ENCODE data around the gene DXO. TPM values are rescaled to one million over a fixed set of nuclear protein-coding genes. Genes with fewer than 3 reads are reported as not detected.

DXO gene
- total and polyA plus RNA-seq, 3 experiments from 2014 or later = 13.8 to 16.8 (median 15.8) TPM

- no peak for DNase-seq
- H3K36me3 ChIP-seq (ENCODE audit: insufficient read depth, low read length) = peaks cover 52% of the 10 kb centered on the region
- Mint-ChIP-seq H3K36me3 (peaks cover 0 to 85% (median 12%) of the 10 kb centered on the region in 3 donors), H3K9me3 (no peaks in the 10 kb centered on the region), H3K4me3 (no peak overlapping the region), H3K27ac (peak overlapping the region in 2 of 8 donors; percentile 100), H3K4me1 (peaks cover 28 to 39% (median 36%) of the 10 kb centered on the region in 3 donors), H3K27me3 (peaks cover 0 to 10% of the 10 kb centered on the region in 2 donors)
- POLR2A ChIA-PET = interaction anchor here (0.6 to 6.3 kb wide), 2 partner anchors 10 to 223 kb away, joined by 3 to 71 read pairs; partner anchors contain the start of genes NELFE and SKIC2
- peaks cover 27% of the 10 kb centered on the region for H3K4me1 ChIP-seq (ENCODE audit: insufficient read depth, low read length)
- no peaks in the 10 kb centered on the region for H3K9me3 ChIP-seq (ENCODE audit: low read length)
- H3K27me3 ChIP-seq (ENCODE audit: insufficient read depth, low read length, poor library complexity, severe bottlenecking) = no peaks in the 10 kb centered on the region
- no peak overlapping the region for H3K27ac ChIP-seq (ENCODE audit: low read depth, low read length)
- no peak overlapping the region for H3K4me3 ChIP-seq (ENCODE audit: low read length)
- CTCF ChIA-PET = no interaction called here
These were observed 3.6 kb downstream of the DXO start for GRCh38 chr6:31968326-31968725.

- POLR2A ChIA-PET = interaction anchor here (0.6 to 6.3 kb wide), 2 partner anchors 10 to 222 kb away, joined by 3 to 71 read pairs; partner anchors contain the start of genes NELFE and SKIC2
- H3K4me3 Mint-ChIP-seq = peak overlapping the region in 1 of 7 donors; percentile 37
- Histone ChIP-seq H3K4me3 (ENCODE audit: low read length) (no peak overlapping the region), H3K9me3 (ENCODE audit: low read length) (no peaks in the 10 kb centered on the region), H3K36me3 (ENCODE audit: insufficient read depth, low read length) (peaks cover 55% of the 10 kb centered on the region), H3K27ac (ENCODE audit: low read depth, low read length) (no peak overlapping the region), H3K4me1 (ENCODE audit: insufficient read depth, low read length) (peaks cover 23% of the 10 kb centered on the region), H3K27me3 (ENCODE audit: insufficient read depth, low read length, poor library complexity, severe bottlenecking) (no peaks in the 10 kb centered on the region)
- CTCF ChIA-PET = no interaction called here
- H3K27me3 Mint-ChIP-seq = peaks cover 0 to 10% of the 10 kb centered on the region in 2 donors
- no peak for DNase-seq
- H3K9me3 Mint-ChIP-seq = no peaks in the 10 kb centered on the region
- H3K27ac Mint-ChIP-seq = peak overlapping the region in 7 of 8 donors; percentile 23 to 100 (median 50)
- H3K4me1 Mint-ChIP-seq = peaks cover 24 to 35% (median 32%) of the 10 kb centered on the region in 3 donors
- peaks cover 0 to 87% (median 14%) of the 10 kb centered on the region in 3 donors for H3K36me3 Mint-ChIP-seq
These were observed 4.0 kb downstream of the DXO start for GRCh38 chr6:31967926-31968320.

- Mint-ChIP-seq H3K36me3 (peaks cover 0 to 89% (median 17%) of the 10 kb centered on the region in 3 donors), H3K4me3 (peak overlapping the region in 1 of 7 donors; percentile 40), H3K9me3 (no peaks in the 10 kb centered on the region), H3K27me3 (peaks cover 0 to 8% of the 10 kb centered on the region in 2 donors), H3K4me1 (peaks cover 19 to 29% (median 26%) of the 10 kb centered on the region in 3 donors), H3K27ac (peak overlapping the region in 6 of 8 donors; percentile 66 to 100 (median 72))
- Histone ChIP-seq H3K9me3 (ENCODE audit: low read length) (no peaks in the 10 kb centered on the region), H3K36me3 (ENCODE audit: insufficient read depth, low read length) (peaks cover 62% of the 10 kb centered on the region), H3K4me1 (ENCODE audit: insufficient read depth, low read length) (peaks cover 18% of the 10 kb centered on the region), H3K27ac (ENCODE audit: low read depth, low read length) (no peak overlapping the region), H3K4me3 (ENCODE audit: low read length) (no peak overlapping the region), H3K27me3 (ENCODE audit: insufficient read depth, low read length, poor library complexity, severe bottlenecking) (no peaks in the 10 kb centered on the region)
- ChIA-PET POLR2A (no interaction called here), CTCF (interaction anchor here (1.1 kb wide), 1 partner anchor 15 kb away, joined by 3 read pairs; no protein-coding TSS in a partner anchor)
- DNase-seq = no peak
These were observed 4.7 kb downstream of the DXO start for GRCh38 chr6:31966997-31967925.

- no peak overlapping the region for H3K4me3 ChIP-seq (ENCODE audit: low read length)
- Mint-ChIP-seq H3K27me3 (peaks cover 0 to 1% of the 10 kb centered on the region in 2 donors), H3K9me3 (no peaks in the 10 kb centered on the region), H3K4me1 (peaks cover 20 to 28% (median 23%) of the 10 kb centered on the region in 3 donors), H3K4me3 (peak overlapping the region in 1 of 7 donors; percentile 27), H3K27ac (peak overlapping the region in 3 of 8 donors; percentile 66 to 76 (median 69)), H3K36me3 (peaks cover 0 to 89% (median 24%) of the 10 kb centered on the region in 3 donors)
- no peak for DNase-seq
- peaks cover 69% of the 10 kb centered on the region for H3K36me3 ChIP-seq (ENCODE audit: insufficient read depth, low read length)
- no peaks in the 10 kb centered on the region for H3K27me3 ChIP-seq (ENCODE audit: insufficient read depth, low read length, poor library complexity, severe bottlenecking)
- H3K4me1 ChIP-seq (ENCODE audit: insufficient read depth, low read length) = peaks cover 17% of the 10 kb centered on the region
- H3K9me3 ChIP-seq (ENCODE audit: low read length) = no peaks in the 10 kb centered on the region
- no peak overlapping the region for H3K27ac ChIP-seq (ENCODE audit: low read depth, low read length)
- CTCF ChIA-PET = interaction anchor here (1.1 kb wide), 1 partner anchor 14 kb away, joined by 3 read pairs; no protein-coding TSS in a partner anchor
- POLR2A ChIA-PET = no interaction called here
These were observed 5.4 kb downstream of the DXO start for GRCh38 chr6:31966506-31966905.

GRCh38 chr6:31965700-31966099 is 6.2 kb downstream of the DXO start:
- no peak overlapping the region for H3K4me3 Mint-ChIP-seq
- CTCF ChIA-PET = interaction anchor here (1.1 kb wide), 1 partner anchor 13 kb away, joined by 3 read pairs; no protein-coding TSS in a partner anchor

GRCh38 chr6:31963921-31964320 is 8.0 kb downstream of the DXO start:
- no peak for DNase-seq
- Mint-ChIP-seq H3K27me3 (no peaks in the 10 kb centered on the region), H3K9me3 (no peaks in the 10 kb centered on the region), H3K4me3 (no peak overlapping the region), H3K36me3 (peaks cover 0 to 95% (median 24%) of the 10 kb centered on the region in 3 donors), H3K4me1 (peaks cover 21 to 30% (median 23%) of the 10 kb centered on the region in 3 donors), H3K27ac (peak overlapping the region in 2 of 8 donors; percentile 71 to 76)
- peaks cover 14% of the 10 kb centered on the region for H3K4me1 ChIP-seq (ENCODE audit: insufficient read depth, low read length)
- no peaks in the 10 kb centered on the region for H3K27me3 ChIP-seq (ENCODE audit: insufficient read depth, low read length, poor library complexity, severe bottlenecking)
- ChIA-PET CTCF (no interaction called here), POLR2A (no interaction called here)
- H3K4me3 ChIP-seq (ENCODE audit: low read length) = no peak overlapping the region
- H3K36me3 ChIP-seq (ENCODE audit: insufficient read depth, low read length) = peaks cover 74% of the 10 kb centered on the region
- H3K27ac ChIP-seq (ENCODE audit: low read depth, low read length) = no peak overlapping the region
- no peaks in the 10 kb centered on the region for H3K9me3 ChIP-seq (ENCODE audit: low read length)

More at GRCh38 chr6:31965700-31966099, 6.2 kb downstream of the DXO start:
- Mint-ChIP-seq H3K36me3 (peaks cover 0 to 96% (median 26%) of the 10 kb centered on the region in 3 donors), H3K4me1 (peaks cover 17 to 26% (median 18%) of the 10 kb centered on the region in 3 donors), H3K27me3 (peaks cover 0 to 1% of the 10 kb centered on the region in 2 donors), H3K27ac (peak overlapping the region in 2 of 8 donors; percentile 38 to 76), H3K9me3 (no peaks in the 10 kb centered on the region)
- POLR2A ChIA-PET = no interaction called here
- H3K27me3 ChIP-seq (ENCODE audit: insufficient read depth, low read length, poor library complexity, severe bottlenecking) = no peaks in the 10 kb centered on the region
- peaks cover 75% of the 10 kb centered on the region for H3K36me3 ChIP-seq (ENCODE audit: insufficient read depth, low read length)
- no peaks in the 10 kb centered on the region for H3K9me3 ChIP-seq (ENCODE audit: low read length)
- no peak for DNase-seq
- H3K27ac ChIP-seq (ENCODE audit: low read depth, low read length) = no peak overlapping the region
- peaks cover 9% of the 10 kb centered on the region for H3K4me1 ChIP-seq (ENCODE audit: insufficient read depth, low read length)
- no peak overlapping the region for H3K4me3 ChIP-seq (ENCODE audit: low read length)

- H3K4me3 Mint-ChIP-seq = peak overlapping the region in 1 of 7 donors; percentile 56
- POLR2A ChIA-PET = no interaction called here
These were observed 10.3 kb downstream of the DXO start for GRCh38 chr6:31961616-31962015.

More at GRCh38 chr6:31961616-31962015, 10.3 kb downstream of the DXO start:
- no peak overlapping the region for H3K4me3 ChIP-seq (ENCODE audit: low read length)
- Mint-ChIP-seq H3K27ac (peak overlapping the region in 7 of 8 donors; percentile 46 to 99 (median 83)), H3K27me3 (peaks cover 0 to 1% of the 10 kb centered on the region in 2 donors), H3K4me1 (peaks cover 34 to 47% (median 40%) of the 10 kb centered on the region in 3 donors), H3K36me3 (peaks cover 0 to 90% (median 18%) of the 10 kb centered on the region in 3 donors), H3K9me3 (no peaks in the 10 kb centered on the region)
- DNase-seq = no peak
- no peaks in the 10 kb centered on the region for H3K27me3 ChIP-seq (ENCODE audit: insufficient read depth, low read length, poor library complexity, severe bottlenecking)
- no peaks in the 10 kb centered on the region for H3K9me3 ChIP-seq (ENCODE audit: low read length)
- peaks cover 27% of the 10 kb centered on the region for H3K4me1 ChIP-seq (ENCODE audit: insufficient read depth, low read length)
- peaks cover 60% of the 10 kb centered on the region for H3K36me3 ChIP-seq (ENCODE audit: insufficient read depth, low read length)
- CTCF ChIA-PET = interaction anchor here (1.0 to 1.6 kb wide), 2 partner anchors 9 to 10 kb away, joined by 3 to 7 read pairs; no protein-coding TSS in a partner anchor
- H3K27ac ChIP-seq (ENCODE audit: low read depth, low read length) = no peak overlapping the region
